ENCODE data around the gene PARD3. TPM values are rescaled to one million over a fixed set of nuclear protein-coding genes. Genes with fewer than 3 reads are reported as not detected.

The PARD3 gene
- polyA plus RNA-seq, 1 donor from 2014 or later: 12.4 TPM

- H3K9ac ChIP-seq (ENCODE audit: low read length): no peak overlapping the region
- H3K36me3 ChIP-seq (ENCODE audit: insufficient read depth, low read length): no peaks in the 10 kb centered on the region
- peaks cover 37% of the 10 kb centered on the region for H3K79me2 ChIP-seq (replicated peaks; ENCODE audit: insufficient read depth, low read length)
- TF ChIP-seq EP300 (conservative IDR thresholded peaks at IDR 0.05; ENCODE audit: poor library complexity, severe bottlenecking) (no peak), TAF1 (IDR thresholded peaks at IDR 0.05; ENCODE audit: low read depth) (no peak), POLR2AphosphoS5 (IDR thresholded peaks at IDR 0.05) (no peak), MXI1 (conservative IDR thresholded peaks at IDR 0.05; ENCODE audit: poor library complexity, severe bottlenecking) (no peak), CTCF (IDR thresholded peaks at IDR 0.05; ENCODE audit: poor library complexity, severe bottlenecking) (no peak)
- no peak overlapping the region for H3K4me3 ChIP-seq (ENCODE audit: low read length)
- no peak overlapping the region for H3K27ac ChIP-seq (ENCODE audit: low read length)
- no peak overlapping the region for H2AFZ ChIP-seq (ENCODE audit: low read depth, low read length)
- no peaks in the 10 kb centered on the region for H3K27me3 ChIP-seq (ENCODE audit: insufficient read depth, low read depth, low read length)
- H3K9me3 ChIP-seq (ENCODE audit: low read length): no peaks in the 10 kb centered on the region
- no peaks in the 10 kb centered on the region for H3F3A ChIP-seq (ENCODE audit: insufficient read depth, low read length, poor library complexity, severe bottlenecking)
- no peaks in the 10 kb centered on the region for H4K20me1 ChIP-seq (ENCODE audit: insufficient read depth)
- no peaks in the 10 kb centered on the region for H3K9me2 ChIP-seq (ENCODE audit: insufficient read depth, low read length)
- no peak overlapping the region for H3K4me2 ChIP-seq (ENCODE audit: low read length)
These were observed 25.1 kb downstream of the PARD3 start for GRCh38 chr10:34789966-34790506.

- no peak overlapping the region for H3K9ac ChIP-seq (ENCODE audit: low read length)
- H3K9me2 ChIP-seq (ENCODE audit: insufficient read depth, low read length): no peaks in the 10 kb centered on the region
- no peaks in the 10 kb centered on the region for H4K20me1 ChIP-seq (ENCODE audit: insufficient read depth)
- no peak overlapping the region for H3K27ac ChIP-seq (ENCODE audit: low read length)
- TF ChIP-seq RAD21 (conservative IDR thresholded peaks at IDR 0.05): no peak
- no peak for TF ChIP-seq EP300 (conservative IDR thresholded peaks at IDR 0.05; ENCODE audit: poor library complexity, severe bottlenecking)
- TF ChIP-seq REST (IDR thresholded peaks at IDR 0.05; ENCODE audit: borderline replicate concordance): no peak
- no peak for TF ChIP-seq TAF1 (IDR thresholded peaks at IDR 0.05; ENCODE audit: low read depth)
- H3K4me2 ChIP-seq (ENCODE audit: low read length): no peak overlapping the region
- H3K9me3 ChIP-seq (ENCODE audit: low read length): no peaks in the 10 kb centered on the region
- no peak overlapping the region for H3K4me3 ChIP-seq (ENCODE audit: low read length)
- H3K79me2 ChIP-seq (replicated peaks; ENCODE audit: insufficient read depth, low read length): peaks cover 44% of the 10 kb centered on the region
- no peaks in the 10 kb centered on the region for H3F3A ChIP-seq (ENCODE audit: insufficient read depth, low read length, poor library complexity, severe bottlenecking)
- no peak overlapping the region for H2AFZ ChIP-seq (ENCODE audit: low read depth, low read length)
- no peaks in the 10 kb centered on the region for H3K36me3 ChIP-seq (ENCODE audit: insufficient read depth, low read length)
- no peaks in the 10 kb centered on the region for H3K27me3 ChIP-seq (ENCODE audit: insufficient read depth, low read depth, low read length)
These were observed 28.6 kb downstream of the PARD3 start for GRCh38 chr10:34786464-34786863.

- TF ChIP-seq RAD21 (conservative IDR thresholded peaks at IDR 0.05) (no peak), CTCF (IDR thresholded peaks at IDR 0.05; ENCODE audit: poor library complexity, severe bottlenecking) (no peak), SMC3 (conservative IDR thresholded peaks at IDR 0.05; ENCODE audit: poor library complexity) (no peak), EZH2 (IDR thresholded peaks at IDR 0.05; ENCODE audit: borderline replicate concordance, insufficient read depth, low read length, poor library complexity, severe bottlenecking) (no peak), REST (IDR thresholded peaks at IDR 0.05; ENCODE audit: borderline replicate concordance) (no peak), POLR2AphosphoS5 (IDR thresholded peaks at IDR 0.05) (no peak), MXI1 (conservative IDR thresholded peaks at IDR 0.05; ENCODE audit: poor library complexity, severe bottlenecking) (no peak), TAF1 (IDR thresholded peaks at IDR 0.05; ENCODE audit: low read depth) (no peak), EP300 (conservative IDR thresholded peaks at IDR 0.05; ENCODE audit: poor library complexity, severe bottlenecking) (no peak)
- Histone ChIP-seq H3K27ac (ENCODE audit: low read length) (no peak overlapping the region), H2AFZ (ENCODE audit: low read depth, low read length) (no peak overlapping the region), H3K9me3 (ENCODE audit: low read length) (no peaks in the 10 kb centered on the region), H3K27me3 (ENCODE audit: insufficient read depth, low read depth, low read length) (no peaks in the 10 kb centered on the region), H3K36me3 (ENCODE audit: insufficient read depth, low read length) (no peaks in the 10 kb centered on the region), H3K79me2 (replicated peaks; ENCODE audit: insufficient read depth, low read length) (peaks cover 29% of the 10 kb centered on the region), H3K4me3 (ENCODE audit: low read length) (no peak overlapping the region), H3K9ac (ENCODE audit: low read length) (no peak overlapping the region), H3K9me2 (ENCODE audit: insufficient read depth, low read length) (no peaks in the 10 kb centered on the region), H3K4me2 (ENCODE audit: low read length) (no peak overlapping the region), H3F3A (ENCODE audit: insufficient read depth, low read length, poor library complexity, severe bottlenecking) (no peaks in the 10 kb centered on the region), H4K20me1 (ENCODE audit: insufficient read depth) (no peaks in the 10 kb centered on the region)
These were observed 33.4 kb downstream of the PARD3 start for GRCh38 chr10:34781711-34782110.
